GM12892 (cell line): ENCODE data around the gene PLA2G6.
"Not testable (repeated sequence)": the region's sequence is repeated elsewhere in the genome, so short reads cannot be mapped to it uniquely, and the experiment has no call there.

Experiments
- POLR2A ChIP-seq: IDR thresholded peaks from 2 replicates; pipeline ENCODE4 v1.6.1; 2011; ENCODE audit warnings: low read depth, low read length, control low read depth
- POLR2AphosphoS5 ChIP-seq: IDR thresholded peaks from 2 replicates; pipeline ENCODE4 v1.6.1; 2011; ENCODE audit warnings: low read depth, low read length, control low read depth

- not testable (repeated sequence) for TF ChIP-seq POLR2A, POLR2AphosphoS5
Measured at GRCh38 chr22:38079208-38079607, 102.4 kb downstream of the PLA2G6 start.
